Measurements from ENCODE around the gene RBFOX1. TPM values are rescaled to one million over a fixed set of nuclear protein-coding genes. Genes with fewer than 3 reads are reported as not detected.
"Not testable (repeated sequence)": the region's sequence is repeated elsewhere in the genome, so short reads cannot be mapped to it uniquely, and the experiment has no call there.

RBFOX1 gene
- total RNA-seq, 1 donor from 2014 or later: 0.84 TPM

GRCh38 chr16:7497691-7498090 is 165.0 kb downstream of the RBFOX1 start:
- DNase-seq (ENCODE audit: low read depth) (no peak), FAIRE-seq (no peak)
- no peaks in the 10 kb centered on the region for H3K36me3 ChIP-seq (ENCODE audit: insufficient read depth, low read length)
- Mint-ChIP-seq H3K4me3 (ENCODE audit: unreplicated experiment) (no peak overlapping the region), H3K27me3 (ENCODE audit: low read depth, unreplicated experiment) (peaks cover 6% of the 10 kb centered on the region), H3K9me3 (ENCODE audit: unreplicated experiment) (peaks cover 2% of the 10 kb centered on the region), H3K27ac (ENCODE audit: unreplicated experiment) (no peak overlapping the region), H3K4me1 (ENCODE audit: low read depth, unreplicated experiment) (no peaks in the 10 kb centered on the region), H3K36me3 (ENCODE audit: low read depth, unreplicated experiment) (no peaks in the 10 kb centered on the region)
- no peaks in the 10 kb centered on the region for H3K4me1 ChIP-seq (ENCODE audit: insufficient read depth, low read length)
- H3K4me2 ChIP-seq (ENCODE audit: low read length): no peak overlapping the region
- H3K79me2 ChIP-seq (ENCODE audit: insufficient read depth, low read length): no peaks in the 10 kb centered on the region
- H2AFZ ChIP-seq (ENCODE audit: low read depth, low read length): no peak overlapping the region
- H3K27me3 ChIP-seq (ENCODE audit: insufficient read depth, low read length): no peaks in the 10 kb centered on the region
- no peak overlapping the region for H3K4me3 ChIP-seq (ENCODE audit: insufficient read depth, low read depth, low read length)
- H4K20me1 ChIP-seq (ENCODE audit: insufficient read depth, low read length): no peaks in the 10 kb centered on the region
- peaks cover 3% of the 10 kb centered on the region for H3K9me3 ChIP-seq (ENCODE audit: insufficient read depth, low read depth, low read length)
- TF ChIP-seq CTCF (IDR thresholded peaks at IDR 0.05; ENCODE audit: insufficient read depth, low read depth, low read length) (no peak), EZH2 (IDR thresholded peaks at IDR 0.05; ENCODE audit: insufficient read depth, low read length) (no peak)
- H3K9ac ChIP-seq (ENCODE audit: low read length): no peak overlapping the region
- H3K27ac ChIP-seq (ENCODE audit: low read depth, low read length): no peak overlapping the region

GRCh38 chr16:7501868-7502267 is 169.2 kb downstream of the RBFOX1 start:
- FAIRE-seq: no peak
- Histone ChIP-seq H4K20me1 (ENCODE audit: insufficient read depth, low read length) (no peaks in the 10 kb centered on the region), H3K4me2 (ENCODE audit: low read length) (no peak overlapping the region), H3K4me1 (ENCODE audit: insufficient read depth, low read length) (no peaks in the 10 kb centered on the region), H3K4me3 (ENCODE audit: insufficient read depth, low read depth, low read length) (no peak overlapping the region), H3K9ac (ENCODE audit: low read length) (no peak overlapping the region), H2AFZ (ENCODE audit: low read depth, low read length) (no peak overlapping the region), H3K27me3 (ENCODE audit: insufficient read depth, low read length) (no peaks in the 10 kb centered on the region), H3K27ac (ENCODE audit: low read depth, low read length) (no peak overlapping the region), H3K9me3 (ENCODE audit: insufficient read depth, low read depth, low read length) (peaks cover 3% of the 10 kb centered on the region), H3K36me3 (ENCODE audit: insufficient read depth, low read length) (no peaks in the 10 kb centered on the region), H3K79me2 (ENCODE audit: insufficient read depth, low read length) (no peaks in the 10 kb centered on the region)
- no peaks in the 10 kb centered on the region for H3K36me3 Mint-ChIP-seq (ENCODE audit: low read depth, unreplicated experiment)
- no peak overlapping the region for H3K27ac Mint-ChIP-seq (ENCODE audit: unreplicated experiment)
- no peak for TF ChIP-seq CTCF (IDR thresholded peaks at IDR 0.05; ENCODE audit: insufficient read depth, low read depth, low read length)
- no peak for TF ChIP-seq EZH2 (IDR thresholded peaks at IDR 0.05; ENCODE audit: insufficient read depth, low read length)
- peaks cover 2% of the 10 kb centered on the region for H3K9me3 Mint-ChIP-seq (ENCODE audit: unreplicated experiment)
- H3K4me3 Mint-ChIP-seq (ENCODE audit: unreplicated experiment): no peak overlapping the region
- peaks cover 6% of the 10 kb centered on the region for H3K27me3 Mint-ChIP-seq (ENCODE audit: low read depth, unreplicated experiment)
- H3K4me1 Mint-ChIP-seq (ENCODE audit: low read depth, unreplicated experiment): no peaks in the 10 kb centered on the region
- DNase-seq (ENCODE audit: low read depth): no peak

GRCh38 chr16:7502591-7503157 is 170.0 kb downstream of the RBFOX1 start:
- not testable (repeated sequence) for H3K36me3 ChIP-seq (ENCODE audit: insufficient read depth, low read length); H3K27me3 ChIP-seq (ENCODE audit: insufficient read depth, low read length); H3K9ac ChIP-seq (ENCODE audit: low read length); H3K4me1 ChIP-seq (ENCODE audit: insufficient read depth, low read length); H3K9me3 Mint-ChIP-seq (ENCODE audit: unreplicated experiment); H2AFZ ChIP-seq (ENCODE audit: low read depth, low read length); H3K79me2 ChIP-seq (ENCODE audit: insufficient read depth, low read length); H3K36me3 Mint-ChIP-seq (ENCODE audit: low read depth, unreplicated experiment); DNase-seq (ENCODE audit: low read depth); H3K27ac ChIP-seq (ENCODE audit: low read depth, low read length); H4K20me1 ChIP-seq (ENCODE audit: insufficient read depth, low read length); H3K4me3 Mint-ChIP-seq (ENCODE audit: unreplicated experiment); H3K27ac Mint-ChIP-seq (ENCODE audit: unreplicated experiment); H3K27me3 Mint-ChIP-seq (ENCODE audit: low read depth, unreplicated experiment); FAIRE-seq; H3K4me2 ChIP-seq (ENCODE audit: low read length); H3K4me1 Mint-ChIP-seq (ENCODE audit: low read depth, unreplicated experiment); H3K9me3 ChIP-seq (ENCODE audit: insufficient read depth, low read depth, low read length); H3K4me3 ChIP-seq (ENCODE audit: insufficient read depth, low read depth, low read length)
